Right hindlimb (tissue), 1 donor: ENCODE measurements around the gene CALML4.
"Not testable (repeated sequence)": the region's sequence is repeated elsewhere in the genome, so short reads cannot be mapped to it uniquely, and the experiment has no call there.

Experiments used
- DNase-seq: peaks from one replicate; pipeline ENCODE4 v3.0.0-alpha.2; 2018

Gene CALML4

GRCh38 chr15:68204776-68205557, at the start of gene CALML4:
TSS of gene CALML4 (minus strand) at chr15:68205332. CDS start at chr15:68205247, 85 bp downstream.
- DNase-seq: peak; percentile 88

- peak; percentile 56 for DNase-seq
Observed at GRCh38 chr15:68252925-68253534, 47.9 kb upstream of the CALML4 start.

GRCh38 chr15:68249058-68249713, 44.1 kb upstream of the CALML4 start:
- no peak for DNase-seq

GRCh38 chr15:68244235-68244634, 39.1 kb upstream of the CALML4 start:
- no peak for DNase-seq

GRCh38 chr15:68241088-68241935, 36.2 kb upstream of the CALML4 start:
- no peak for DNase-seq

GRCh38 chr15:68239025-68239424, 33.9 kb upstream of the CALML4 start:
- DNase-seq: no peak

GRCh38 chr15:68235022-68235421, 29.9 kb upstream of the CALML4 start:
- no peak for DNase-seq

GRCh38 chr15:68234520-68234919, 29.4 kb upstream of the CALML4 start:
- DNase-seq: not testable (repeated sequence)

GRCh38 chr15:68234060-68234459, 28.9 kb upstream of the CALML4 start:
- DNase-seq: no peak

GRCh38 chr15:68232937-68233336, 27.8 kb upstream of the CALML4 start:
- DNase-seq: no peak

GRCh38 chr15:68232449-68232848, 27.3 kb upstream of the CALML4 start:
- no peak for DNase-seq

GRCh38 chr15:68231102-68231818, 26.1 kb upstream of the CALML4 start:
- no peak for DNase-seq

GRCh38 chr15:68230157-68231100, 25.3 kb upstream of the CALML4 start:
- DNase-seq: no peak

GRCh38 chr15:68229386-68230156, 24.4 kb upstream of the CALML4 start, which contains the start of gene CLN6:
TSS of gene CLN6 (minus strand) at chr15:68229728. CDS start at chr15:68229584, 144 bp downstream.
- DNase-seq: peak; percentile 87

- DNase-seq: no peak
Observed at GRCh38 chr15:68228971-68229385, 23.8 kb upstream of the CALML4 start.

GRCh38 chr15:68228143-68228970, 23.2 kb upstream of the CALML4 start:
- DNase-seq: no peak

GRCh38 chr15:68227643-68228142, 22.6 kb upstream of the CALML4 start:
- DNase-seq: no peak

- DNase-seq: not testable (repeated sequence)
Observed at GRCh38 chr15:68225442-68225841, 20.3 kb upstream of the CALML4 start.
